ENCODE data around the gene NOD1. TPM values are rescaled to one million over a fixed set of nuclear protein-coding genes. Genes with fewer than 3 reads are reported as not detected.
"Not testable (repeated sequence)": the region's sequence is repeated elsewhere in the genome, so short reads cannot be mapped to it uniquely, and the experiment has no call there.

Gene NOD1
- total RNA-seq, 2 donors from 2014 or later, result 3.5 to 12.3 TPM

- no peak for DNase-seq (ENCODE audit: low spot score)
- no peaks in the 10 kb centered on the region for H3K9me3 ChIP-seq
- WGBS, result 74% methylated on average over 4 of the region's 4 CpGs
- H3K4me3 ChIP-seq, result no peak overlapping the region
- no peaks in the 10 kb centered on the region for H3K27me3 ChIP-seq (replicated peaks; ENCODE audit: insufficient read depth)
- H3K4me1 ChIP-seq (replicated peaks), result no peaks in the 10 kb centered on the region
- no peaks in the 10 kb centered on the region for H3K36me3 ChIP-seq
- TF ChIP-seq, protein P1, sequence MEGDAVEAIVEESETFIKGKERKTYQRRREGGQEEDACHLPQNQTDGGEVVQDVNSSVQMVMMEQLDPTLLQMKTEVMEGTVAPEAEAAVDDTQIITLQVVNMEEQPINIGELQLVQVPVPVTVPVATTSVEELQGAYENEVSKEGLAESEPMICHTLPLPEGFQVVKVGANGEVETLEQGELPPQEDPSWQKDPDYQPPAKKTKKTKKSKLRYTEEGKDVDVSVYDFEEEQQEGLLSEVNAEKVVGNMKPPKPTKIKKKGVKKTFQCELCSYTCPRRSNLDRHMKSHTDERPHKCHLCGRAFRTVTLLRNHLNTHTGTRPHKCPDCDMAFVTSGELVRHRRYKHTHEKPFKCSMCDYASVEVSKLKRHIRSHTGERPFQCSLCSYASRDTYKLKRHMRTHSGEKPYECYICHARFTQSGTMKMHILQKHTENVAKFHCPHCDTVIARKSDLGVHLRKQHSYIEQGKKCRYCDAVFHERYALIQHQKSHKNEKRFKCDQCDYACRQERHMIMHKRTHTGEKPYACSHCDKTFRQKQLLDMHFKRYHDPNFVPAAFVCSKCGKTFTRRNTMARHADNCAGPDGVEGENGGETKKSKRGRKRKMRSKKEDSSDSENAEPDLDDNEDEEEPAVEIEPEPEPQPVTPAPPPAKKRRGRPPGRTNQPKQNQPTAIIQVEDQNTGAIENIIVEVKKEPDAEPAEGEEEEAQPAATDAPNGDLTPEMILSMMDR (IDR thresholded peaks at IDR 0.05), result peak in 3 of 4 experiments; percentile 66 to 79 (median 75)
- TF ChIP-seq POLR2A (IDR thresholded peaks at IDR 0.05) (no peak), POLR2AphosphoS5 (IDR thresholded peaks at IDR 0.05) (no peak)
- no peak overlapping the region for H3K27ac ChIP-seq
- intact Hi-C loops (cut with DNase I), result no loop called here
Observed at GRCh38 chr7:30510124-30511075, 31.8 kb upstream of the NOD1 start.

- H3K9me3 ChIP-seq; H3K4me3 ChIP-seq; DNase-seq (ENCODE audit: low spot score); intact Hi-C loops (cut with DNase I); H3K4me1 ChIP-seq (replicated peaks); H3K36me3 ChIP-seq; H3K27me3 ChIP-seq (replicated peaks; ENCODE audit: insufficient read depth): not testable (repeated sequence)
- peak overlapping the region in 1 of 2 donors; percentile 15 for H3K27ac ChIP-seq
- 44% methylated on average over 9 of the region's 9 CpGs for WGBS
Observed at GRCh38 chr7:30509171-30509857, 30.7 kb upstream of the NOD1 start.

DNA sequence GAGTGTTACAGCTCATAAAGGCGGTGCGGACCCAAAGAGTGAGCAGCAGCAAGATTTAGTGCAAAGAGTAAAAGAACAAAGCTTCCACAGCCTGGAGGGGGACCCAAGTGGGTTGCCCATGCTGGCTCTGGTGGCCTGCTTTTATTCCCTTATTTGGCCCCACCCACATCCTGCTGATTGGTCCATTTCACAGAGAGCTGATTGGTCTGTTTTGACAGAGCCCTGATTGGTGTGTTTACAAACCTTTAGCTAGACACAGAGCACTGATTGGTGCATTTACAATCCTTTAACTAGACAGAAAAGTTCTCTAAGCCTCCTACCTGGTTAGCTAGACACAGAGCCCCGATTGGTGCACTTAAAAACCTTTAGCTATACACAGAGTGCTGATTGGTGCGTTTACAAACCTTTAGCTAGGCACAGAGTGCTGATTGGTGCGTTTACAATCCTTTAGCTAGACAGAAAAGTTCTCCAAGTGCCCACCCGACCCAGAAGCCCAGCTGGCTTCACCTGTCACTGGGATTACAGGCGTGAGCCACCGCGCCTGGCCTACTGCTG is 28.8 kb upstream of the NOD1 start:
- DNase-seq (ENCODE audit: low spot score); H3K27me3 ChIP-seq (replicated peaks; ENCODE audit: insufficient read depth); H3K4me3 ChIP-seq; H3K4me1 ChIP-seq (replicated peaks); H3K9me3 ChIP-seq; H3K36me3 ChIP-seq; H3K27ac ChIP-seq; intact Hi-C loops (cut with DNase I): not testable (repeated sequence)
- 97% methylated on average over 9 of the region's 9 CpGs for WGBS

GRCh38 chr7:30505174-30505697 is 26.7 kb upstream of the NOD1 start:
- Histone ChIP-seq H3K27ac (peak overlapping the region; percentile 85), H3K36me3 (no peaks in the 10 kb centered on the region), H3K9me3 (no peaks in the 10 kb centered on the region), H3K27me3 (replicated peaks; ENCODE audit: insufficient read depth) (no peaks in the 10 kb centered on the region), H3K4me1 (replicated peaks) (peaks cover 3% of the 10 kb centered on the region), H3K4me3 (peak overlapping the region; percentile 73 to 85)
- no peak for TF ChIP-seq POLR2A (IDR thresholded peaks at IDR 0.05)
- TF ChIP-seq POLR2AphosphoS5 (IDR thresholded peaks at IDR 0.05), result no peak
- WGBS, result 13% methylated on average over 19 of the region's 19 CpGs
- DNase-seq (ENCODE audit: low spot score), result no peak
- intact Hi-C loops (cut with DNase I), result no loop called here

DNA sequence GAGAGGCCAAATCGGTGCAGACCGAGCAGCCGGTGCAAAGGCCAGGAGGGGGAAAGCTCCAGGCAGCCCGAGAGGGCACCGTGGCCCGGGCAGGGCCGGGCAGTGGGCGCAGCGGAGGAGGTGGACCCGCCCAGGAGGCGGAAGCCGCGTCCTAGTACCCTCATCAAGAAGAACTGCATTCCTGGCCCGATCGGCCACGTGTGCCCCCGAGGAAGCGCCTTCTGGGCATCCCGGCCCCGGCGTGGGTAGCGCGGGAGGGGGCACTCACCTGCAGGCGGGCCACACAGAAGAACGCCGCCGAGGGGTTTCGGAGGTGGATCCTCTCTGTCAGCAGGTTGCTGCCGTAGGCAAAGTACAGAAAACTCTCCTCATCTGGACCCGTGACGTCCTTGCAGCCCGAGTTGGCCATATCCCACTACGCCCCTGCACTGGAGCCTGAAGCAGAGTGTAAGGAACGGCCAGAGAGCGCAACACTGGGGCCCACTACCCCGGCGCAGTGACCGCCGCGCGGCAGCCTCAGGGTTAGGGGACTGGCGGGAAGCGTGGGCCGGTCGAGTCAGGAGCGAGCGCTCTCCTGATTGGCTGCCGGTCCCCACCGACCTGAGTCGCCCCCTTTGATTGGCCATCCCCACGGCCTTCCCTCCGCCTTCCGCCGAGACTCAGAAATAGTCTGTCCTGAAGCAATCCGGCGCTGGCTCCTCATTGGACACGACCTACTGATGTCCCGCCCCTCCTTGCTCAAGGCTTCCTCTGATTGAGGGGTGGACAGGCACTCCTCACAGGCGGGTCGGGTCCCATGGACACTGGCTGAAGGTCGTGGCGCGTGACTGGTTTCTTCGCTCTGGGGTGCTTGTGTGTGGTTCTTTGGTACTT is 26.0 kb upstream of the NOD1 start, which contains the start of gene GGCT:
GGCT (minus strand) TSS at position 529 of the 873 bp plus-strand sequence; CDS start at position 409, 120 bp downstream.
- Histone ChIP-seq H3K36me3 (no peaks in the 10 kb centered on the region), H3K27ac (peak within 1 kb of the TSS; percentile 85), H3K4me1 (replicated peaks) (peaks cover 3% of the 10 kb centered on the region), H3K9me3 (no peaks in the 10 kb centered on the region), H3K27me3 (replicated peaks; ENCODE audit: insufficient read depth) (no peaks in the 10 kb centered on the region), H3K4me3 (peak within 1 kb of the TSS; percentile 73 to 85)
- 0% methylated on average over 64 of the region's 64 CpGs for WGBS
- peak; percentile 100 for DNase-seq (ENCODE audit: low spot score)
- TF ChIP-seq, protein P1 (IDR thresholded peaks at IDR 0.05), result no peak
- TF ChIP-seq POLR2AphosphoS5 (IDR thresholded peaks at IDR 0.05) (peak; percentile 92), POLR2A (IDR thresholded peaks at IDR 0.05) (peak; percentile 66)
- intact Hi-C loops (cut with DNase I), result loop anchor here (1.0 kb wide), 1 partner anchor 26 kb away; the partner anchor contains the start of gene NOD1

Measured in prostate gland (tissue), 2 donors.